IMR-90 (cell line): ENCODE results near the gene PCSK2. TPM values are rescaled to one million over a fixed set of nuclear protein-coding genes. Genes with fewer than 3 reads are reported as not detected.

Source experiments
- polyA plus RNA-seq, 3 experiments: library from polyadenylated mRNA; depleted of rRNA; stranded (reverse); fragments of >200 nt; gene quantifications; 2 replicates each; pipeline ENCODE4 v1.2.3, GENCODE V29; 2012; ENCODE audit warnings: low replicate concordance in 1 of 3
- total RNA-seq: library from RNA; depleted of rRNA; stranded (reverse); fragments of >200 nt; gene quantifications from 2 replicates; pipeline ENCODE4 v1.2.3, GENCODE V29; 2012
- TF ChIP-seq, protein P1 (sequence below): fragments of 150-350 bp; IDR thresholded peaks from 2 replicates; pipeline ENCODE4 v1.6.1; 2016; ENCODE audit warnings: low read depth, mild to moderate bottlenecking, low read length, moderate library complexity, borderline replicate concordance

The PCSK2 gene
- total and polyA plus RNA-seq, 2 of the 4 experiments (the other 2 are of a cell fraction), result not detected

DNA sequence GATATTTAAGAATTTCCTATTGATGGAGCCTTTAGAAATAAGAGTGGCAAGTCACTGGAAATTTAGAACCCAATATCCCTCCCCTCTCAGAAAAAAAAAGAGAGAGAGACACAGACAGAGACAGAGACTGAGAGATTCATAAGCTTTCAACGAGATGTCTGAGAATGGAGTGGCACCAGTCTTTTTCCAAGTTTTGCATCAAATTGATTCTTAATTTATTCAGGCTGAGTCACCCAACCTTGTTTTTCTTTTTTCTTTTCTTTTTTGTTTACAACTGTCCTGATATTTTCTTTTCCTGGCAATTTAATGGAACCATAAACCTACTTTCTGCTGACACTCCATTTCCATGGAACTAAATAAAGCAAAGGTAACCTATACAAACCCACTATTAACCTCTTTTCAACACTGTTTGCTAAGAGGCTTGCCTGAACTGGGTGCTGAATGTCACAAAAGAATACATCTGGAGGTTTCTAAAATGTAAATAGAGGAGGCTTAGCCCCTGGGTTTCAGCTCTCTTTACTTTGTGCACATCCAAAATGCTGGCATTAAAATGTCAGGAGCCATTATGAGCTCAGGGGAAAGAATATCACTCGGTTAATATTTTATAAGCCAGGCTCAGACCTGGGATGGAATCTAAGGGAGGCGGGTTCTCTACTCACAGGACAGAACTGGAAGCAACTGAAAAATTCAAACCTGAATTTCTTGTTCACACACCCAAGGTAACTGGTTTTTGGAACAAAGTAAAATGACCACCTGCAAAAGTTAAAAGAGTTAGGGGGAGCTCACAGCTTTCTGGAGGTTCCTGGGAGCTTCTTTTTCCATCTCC lies 203.5 kb downstream of the PCSK2 start (continued):
- TF ChIP-seq, protein P1, sequence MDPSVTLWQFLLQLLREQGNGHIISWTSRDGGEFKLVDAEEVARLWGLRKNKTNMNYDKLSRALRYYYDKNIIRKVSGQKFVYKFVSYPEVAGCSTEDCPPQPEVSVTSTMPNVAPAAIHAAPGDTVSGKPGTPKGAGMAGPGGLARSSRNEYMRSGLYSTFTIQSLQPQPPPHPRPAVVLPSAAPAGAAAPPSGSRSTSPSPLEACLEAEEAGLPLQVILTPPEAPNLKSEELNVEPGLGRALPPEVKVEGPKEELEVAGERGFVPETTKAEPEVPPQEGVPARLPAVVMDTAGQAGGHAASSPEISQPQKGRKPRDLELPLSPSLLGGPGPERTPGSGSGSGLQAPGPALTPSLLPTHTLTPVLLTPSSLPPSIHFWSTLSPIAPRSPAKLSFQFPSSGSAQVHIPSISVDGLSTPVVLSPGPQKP, result no peak
